ENCODE measurements around the gene ASB14. TPM values are rescaled to one million over a fixed set of nuclear protein-coding genes. Genes with fewer than 3 reads are reported as not detected.

The ASB14 gene
- not detected in 2 replicates for total RNA-seq

GRCh38 chr3:57292159-57292896 lies at the start of gene ASB14:
ASB14 (minus strand) TSS chr3:57292685; CDS start chr3:57292033, 652 bp downstream.

GRCh38 chr3:57227204-57227929 lies 65.1 kb downstream of the ASB14 start, which contains the start of gene APPL1:
APPL1 (plus strand) TSS chr3:57227729; CDS start chr3:57227884, 155 bp downstream.

Other genes starting within 250 kb of the ASB14 start
- not detected in 2 replicates for gene SPATA12, start 232.0 kb downstream of the ASB14 start, total RNA-seq
- 3.8 and 4.4 TPM in 2 replicates for gene IL17RD, start 127.3 kb downstream of the ASB14 start, total RNA-seq
- 0.12 TPM in 1 of 2 replicates, not detected in the other for gene HESX1, start 92.7 kb downstream of the ASB14 start, total RNA-seq
- 48.5 and 61.5 TPM in 2 replicates for gene APPL1, start 65.0 kb downstream of the ASB14 start, total RNA-seq